Natural killer cell (primary cell): Measurements from ENCODE around the gene DIPK1B. TPM values are rescaled to one million over a fixed set of nuclear protein-coding genes. Genes with fewer than 3 reads are reported as not detected.

Experiments
- ATAC-seq, 3 donors: fragments of 150-1000 bp in 2 of 3; fragments of 200-7000 bp in 1 of 3; cut with Tn5 transposase; 1 replicate in 1 of 3; 2 replicates in 2 of 3; pipeline ENCODE4 v1.10.0; 2021; ENCODE audit warnings: mild to moderate bottlenecking in 2 of 3, moderate library complexity in 2 of 3
- DNase-seq, 2 donors: peaks; one replicate each; pipeline versions ENCODE4 v3.0.0 to v3.0.0-alpha.2; 2013 to 2021; ENCODE audit warnings: mixed read lengths in 1 of 2
- H3K27ac ChIP-seq: one replicate; pipeline ENCODE4 v1.5.1; 2013; ENCODE audit warnings: mild to moderate bottlenecking, low read length
- H3K27me3 ChIP-seq: one replicate; pipeline ENCODE4 v1.6.1; 2013; ENCODE audit warnings: low read length; ENCODE audit not compliant: control insufficient read depth, insufficient read depth
- H3K36me3 ChIP-seq: one replicate; pipeline ENCODE4 v1.6.1; 2013; ENCODE audit warnings: low read length; ENCODE audit not compliant: control insufficient read depth, insufficient read depth
- H3K4me1 ChIP-seq: one replicate; pipeline ENCODE4 v1.6.1; 2013; ENCODE audit warnings: low read length; ENCODE audit not compliant: control insufficient read depth, insufficient read depth
- H3K4me3 ChIP-seq: one replicate; pipeline ENCODE4 v1.5.1; 2013; ENCODE audit warnings: low read length
- H3K9me3 ChIP-seq: one replicate; pipeline ENCODE4 v1.6.1; 2013; ENCODE audit warnings: low read length; ENCODE audit not compliant: control insufficient read depth, insufficient read depth
- H3K27ac Mint-ChIP-seq, 2 donors: one replicate each; pipeline ENCODE4 v1.8.0; 2022; ENCODE audit warnings: mild to moderate bottlenecking in 2 of 2, mixed read lengths in 2 of 2, moderate library complexity in 1 of 2
- H3K27me3 Mint-ChIP-seq, 2 donors: one replicate each; pipeline ENCODE4 v1.8.0; 2022; ENCODE audit warnings: low read depth in 2 of 2, mixed read lengths in 2 of 2
- H3K36me3 Mint-ChIP-seq: one replicate; pipeline ENCODE4 v1.8.0; 2022; ENCODE audit warnings: mixed read lengths
- H3K4me1 Mint-ChIP-seq, 2 donors: one replicate each; pipeline ENCODE4 v1.8.0; 2022; ENCODE audit warnings: mixed read lengths in 2 of 2
- H3K4me3 Mint-ChIP-seq: one replicate; pipeline ENCODE4 v1.8.0; 2022; ENCODE audit warnings: mild to moderate bottlenecking, moderate library complexity, mixed read lengths
- H3K9me3 Mint-ChIP-seq, 2 donors: one replicate each; pipeline ENCODE4 v1.8.0; 2022; ENCODE audit warnings: mixed read lengths in 2 of 2
- WGBS: methylation state at CpG from one replicate; pipeline ENCODE4 v1.1.7; 2013; ENCODE audit warnings: missing lambda C conversion rate; ENCODE audit not compliant: insufficient coverage; 5-methylcytosine and 5-hydroxymethylcytosine counted together
- intact Hi-C: fragments of 100-400 bp; cut with micrococcal nuclease; formaldehyde crosslinking; loops from one replicate; pipeline ENCODE4 v1.14.2; 2022
- total RNA-seq, 4 donors: library from RNA; stranded (reverse); fragments of 120-200 nt in 1 of 4; gene quantifications; one replicate each; pipeline versions ENCODE4 v1.2.3 to v1.2.4, GENCODE V29; 2013 to 2022
- TF ChIP-seq, protein P1 (sequence below): fragments of 200-600 bp; IDR thresholded peaks from one replicate; pipeline ENCODE4 v1.8.0; 2022; ENCODE audit warnings: antibody characterized with exemption

The DIPK1B gene
- total RNA-seq, 3 donors from 2014 or later (not counting 1 experiment from before 2014, with no cell fraction given): 0.31 to 0.39 TPM; not detected in 1

DNA sequence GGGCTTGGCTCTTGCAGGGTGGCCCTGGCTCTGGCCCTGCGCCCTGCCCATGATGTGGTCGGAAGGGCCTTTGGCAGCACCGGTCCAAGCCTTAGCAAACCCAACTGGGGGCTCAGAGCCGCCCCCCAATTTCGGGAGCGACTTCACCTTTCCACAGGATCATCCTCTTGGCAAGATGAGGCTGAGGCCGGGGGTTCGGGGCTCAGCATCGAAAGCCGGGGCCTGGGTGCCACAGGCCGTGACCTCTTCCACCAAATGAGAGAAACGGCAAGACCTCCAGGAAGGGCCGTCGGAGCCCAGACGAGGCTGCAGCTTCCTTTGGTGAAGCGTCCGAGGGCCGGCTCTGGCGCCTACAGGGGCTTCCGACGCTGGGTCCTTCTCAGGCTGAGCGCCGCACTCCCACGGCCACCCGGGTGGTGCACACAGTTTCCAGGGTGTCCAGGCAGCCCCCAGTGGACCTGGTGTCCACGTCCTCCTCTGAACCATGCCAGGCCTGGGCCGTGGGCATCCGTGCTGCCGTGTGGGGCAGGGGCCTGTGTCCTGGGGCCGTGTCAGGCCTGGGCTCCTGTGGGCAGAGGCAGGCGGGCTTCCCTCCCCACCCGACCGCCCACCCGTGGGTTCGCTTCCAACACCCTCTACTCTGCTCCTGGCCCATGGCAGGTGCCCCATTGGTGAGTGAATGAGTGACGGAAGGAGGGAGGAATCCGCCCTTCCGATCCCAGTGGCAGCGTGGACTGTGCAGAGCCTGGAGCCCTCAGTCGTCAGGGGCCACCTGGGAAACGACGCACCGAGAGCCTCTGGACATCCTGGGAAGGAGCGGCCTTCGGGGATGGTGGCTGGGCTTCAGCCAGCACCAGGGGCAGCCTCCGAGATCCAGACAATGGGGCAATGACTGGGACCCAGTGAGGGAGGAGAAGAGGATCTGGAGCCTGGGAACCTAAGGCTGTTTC is 19.9 kb upstream of the DIPK1B start:
- 92% methylated on average over 46 of the region's 46 CpGs for WGBS
- no peak overlapping the region for H3K4me3 Mint-ChIP-seq
- TF ChIP-seq, protein P1, sequence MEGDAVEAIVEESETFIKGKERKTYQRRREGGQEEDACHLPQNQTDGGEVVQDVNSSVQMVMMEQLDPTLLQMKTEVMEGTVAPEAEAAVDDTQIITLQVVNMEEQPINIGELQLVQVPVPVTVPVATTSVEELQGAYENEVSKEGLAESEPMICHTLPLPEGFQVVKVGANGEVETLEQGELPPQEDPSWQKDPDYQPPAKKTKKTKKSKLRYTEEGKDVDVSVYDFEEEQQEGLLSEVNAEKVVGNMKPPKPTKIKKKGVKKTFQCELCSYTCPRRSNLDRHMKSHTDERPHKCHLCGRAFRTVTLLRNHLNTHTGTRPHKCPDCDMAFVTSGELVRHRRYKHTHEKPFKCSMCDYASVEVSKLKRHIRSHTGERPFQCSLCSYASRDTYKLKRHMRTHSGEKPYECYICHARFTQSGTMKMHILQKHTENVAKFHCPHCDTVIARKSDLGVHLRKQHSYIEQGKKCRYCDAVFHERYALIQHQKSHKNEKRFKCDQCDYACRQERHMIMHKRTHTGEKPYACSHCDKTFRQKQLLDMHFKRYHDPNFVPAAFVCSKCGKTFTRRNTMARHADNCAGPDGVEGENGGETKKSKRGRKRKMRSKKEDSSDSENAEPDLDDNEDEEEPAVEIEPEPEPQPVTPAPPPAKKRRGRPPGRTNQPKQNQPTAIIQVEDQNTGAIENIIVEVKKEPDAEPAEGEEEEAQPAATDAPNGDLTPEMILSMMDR: no peak
- DNase-seq (no peak), ATAC-seq (no peak)
- H3K4me1 Mint-ChIP-seq: no peaks in the 10 kb centered on the region
- Histone ChIP-seq H3K36me3 (no peaks in the 10 kb centered on the region), H3K9me3 (no peaks in the 10 kb centered on the region), H3K27ac (no peak overlapping the region), H3K27me3 (no peaks in the 10 kb centered on the region), H3K4me3 (no peak overlapping the region), H3K4me1 (peaks cover 15% of the 10 kb centered on the region)
- H3K36me3 Mint-ChIP-seq: no peaks in the 10 kb centered on the region
- H3K9me3 Mint-ChIP-seq: no peaks in the 10 kb centered on the region
- H3K27ac Mint-ChIP-seq: no peak overlapping the region
- peaks cover 5% of the 10 kb centered on the region in 2 donors for H3K27me3 Mint-ChIP-seq
- intact Hi-C loops: no loop called here

DNA sequence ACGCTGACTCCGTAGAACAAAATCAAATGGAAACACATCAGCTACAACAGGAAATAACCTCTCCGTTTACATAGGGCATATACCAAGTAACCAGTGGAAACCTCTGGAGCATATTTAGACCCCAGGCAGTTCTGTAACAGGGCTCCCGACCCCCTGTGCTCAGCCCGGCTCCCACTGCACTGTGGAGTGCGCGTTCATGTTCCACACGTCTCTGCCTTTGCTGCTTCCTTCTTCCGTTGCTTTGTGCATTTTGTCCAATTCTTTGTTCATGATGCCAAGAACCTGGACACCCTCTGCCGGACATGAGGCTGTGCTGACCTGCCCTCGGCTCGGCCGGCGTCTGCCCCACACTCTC is 19.3 kb upstream of the DIPK1B start:
- Histone ChIP-seq H3K4me1 (peaks cover 14% of the 10 kb centered on the region), H3K27ac (no peak overlapping the region), H3K4me3 (no peak overlapping the region), H3K36me3 (no peaks in the 10 kb centered on the region), H3K27me3 (no peaks in the 10 kb centered on the region), H3K9me3 (no peaks in the 10 kb centered on the region)
- TF ChIP-seq, protein P1: no peak
- Mint-ChIP-seq H3K27ac (no peak overlapping the region), H3K9me3 (no peaks in the 10 kb centered on the region), H3K27me3 (peaks cover 6 to 7% of the 10 kb centered on the region in 2 donors), H3K36me3 (no peaks in the 10 kb centered on the region), H3K4me1 (no peaks in the 10 kb centered on the region), H3K4me3 (no peak overlapping the region)
- WGBS: 93% methylated on average over 14 of the region's 14 CpGs
- ATAC-seq: no peak
- no peak for DNase-seq
- intact Hi-C loops: no loop called here

DNA sequence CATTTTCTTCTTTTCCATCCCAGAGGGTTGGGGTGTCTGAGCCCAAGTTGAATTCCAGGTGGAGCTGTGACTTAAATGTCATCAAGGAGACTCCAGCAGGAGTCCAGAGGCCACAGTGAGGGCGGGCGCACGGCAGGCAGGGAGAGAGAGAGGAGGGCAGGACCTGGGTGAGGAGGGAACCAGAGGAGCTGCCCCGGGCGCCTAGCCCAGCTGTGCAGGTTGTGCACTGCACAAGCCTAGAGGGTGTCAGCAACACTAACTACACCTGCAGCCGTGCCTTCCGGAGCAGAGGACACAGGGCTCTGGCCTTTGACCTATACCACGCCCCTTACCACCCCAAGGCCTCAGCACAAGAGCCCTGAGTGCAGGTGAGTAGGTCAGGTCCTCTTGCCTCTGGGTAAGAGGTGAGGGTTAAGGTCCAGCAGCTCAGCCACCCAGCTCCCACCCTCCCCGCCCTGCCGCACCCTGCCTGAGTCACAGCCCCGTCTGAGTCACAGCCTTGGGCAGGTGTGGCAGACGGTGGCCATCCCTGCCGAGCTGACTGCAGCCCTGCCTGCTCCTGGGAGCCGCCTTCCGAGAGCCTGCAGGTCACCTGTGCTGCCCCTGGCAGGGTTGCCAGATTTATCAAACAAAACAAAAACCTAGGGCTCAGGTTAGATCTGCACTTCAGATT is 18.7 kb upstream of the DIPK1B start:
- Mint-ChIP-seq H3K27me3 (peaks cover 6 to 8% of the 10 kb centered on the region in 2 donors), H3K9me3 (no peaks in the 10 kb centered on the region), H3K27ac (no peak overlapping the region), H3K4me1 (no peaks in the 10 kb centered on the region), H3K36me3 (no peaks in the 10 kb centered on the region), H3K4me3 (no peak overlapping the region)
- H3K4me1 ChIP-seq: peaks cover 12% of the 10 kb centered on the region
- H3K27me3 ChIP-seq: no peaks in the 10 kb centered on the region
- ATAC-seq (no peak), DNase-seq (no peak)
- TF ChIP-seq, protein P1: no peak
- no peaks in the 10 kb centered on the region for H3K9me3 ChIP-seq
- no peak overlapping the region for H3K27ac ChIP-seq
- intact Hi-C loops: no loop called here
- no peak overlapping the region for H3K4me3 ChIP-seq
- WGBS: 76% methylated on average over 15 of the region's 15 CpGs
- H3K36me3 ChIP-seq: no peaks in the 10 kb centered on the region
